ENCODE results near the gene KCNJ12. TPM values are rescaled to one million over a fixed set of nuclear protein-coding genes. Genes with fewer than 3 reads are reported as not detected.
"Not testable (repeated sequence)": the region's sequence is repeated elsewhere in the genome, so short reads cannot be mapped to it uniquely, and the experiment has no call there.

The KCNJ12 gene
- total and polyA plus RNA-seq, 9 donors, result 5.7 to 12.2 (median 9.2) TPM

DNA sequence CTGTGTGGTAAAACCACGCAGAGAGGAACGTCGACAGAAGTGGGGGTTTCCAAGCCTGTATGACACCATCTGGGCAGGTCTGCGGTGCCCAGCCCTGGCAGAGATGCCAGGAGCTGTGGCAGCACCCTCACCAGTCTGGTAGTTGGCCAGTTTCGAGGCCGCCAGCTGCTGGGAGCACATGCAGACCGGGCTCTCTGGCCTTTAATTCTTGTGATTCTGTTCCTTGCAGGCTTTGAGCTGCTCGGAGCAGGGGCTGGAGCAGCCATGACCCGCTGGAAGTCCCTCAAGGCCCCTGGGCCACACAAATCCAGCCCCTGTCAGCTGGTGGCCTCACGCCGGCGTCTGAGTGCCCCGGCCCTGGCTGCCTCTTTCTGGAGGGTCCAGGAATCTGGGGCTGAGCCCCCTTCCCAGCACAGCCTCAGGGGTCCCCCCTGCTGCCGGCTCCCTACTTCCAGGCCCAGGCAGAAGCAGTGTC, 36.1 kb downstream of the KCNJ12 start:
- H3K27me3 ChIP-seq (ENCODE audit: control insufficient read depth, insufficient read depth, low read length); H3K9me3 ChIP-seq (replicated peaks; ENCODE audit: control insufficient read depth, low read depth, low read length); DNase-seq; H3K27ac ChIP-seq (ENCODE audit: low read length); H3K4me3 ChIP-seq (ENCODE audit: low read length); H3K36me3 ChIP-seq (ENCODE audit: control insufficient read depth, insufficient read depth, low read length): not testable (repeated sequence)
- WGBS (ENCODE audit: insufficient coverage), result 65% methylated on average over 6 of the region's 14 CpGs
- H3K4me1 ChIP-seq (ENCODE audit: control insufficient read depth, insufficient read depth, low read length), result peaks cover 21% of the 10 kb centered on the region

DNA sequence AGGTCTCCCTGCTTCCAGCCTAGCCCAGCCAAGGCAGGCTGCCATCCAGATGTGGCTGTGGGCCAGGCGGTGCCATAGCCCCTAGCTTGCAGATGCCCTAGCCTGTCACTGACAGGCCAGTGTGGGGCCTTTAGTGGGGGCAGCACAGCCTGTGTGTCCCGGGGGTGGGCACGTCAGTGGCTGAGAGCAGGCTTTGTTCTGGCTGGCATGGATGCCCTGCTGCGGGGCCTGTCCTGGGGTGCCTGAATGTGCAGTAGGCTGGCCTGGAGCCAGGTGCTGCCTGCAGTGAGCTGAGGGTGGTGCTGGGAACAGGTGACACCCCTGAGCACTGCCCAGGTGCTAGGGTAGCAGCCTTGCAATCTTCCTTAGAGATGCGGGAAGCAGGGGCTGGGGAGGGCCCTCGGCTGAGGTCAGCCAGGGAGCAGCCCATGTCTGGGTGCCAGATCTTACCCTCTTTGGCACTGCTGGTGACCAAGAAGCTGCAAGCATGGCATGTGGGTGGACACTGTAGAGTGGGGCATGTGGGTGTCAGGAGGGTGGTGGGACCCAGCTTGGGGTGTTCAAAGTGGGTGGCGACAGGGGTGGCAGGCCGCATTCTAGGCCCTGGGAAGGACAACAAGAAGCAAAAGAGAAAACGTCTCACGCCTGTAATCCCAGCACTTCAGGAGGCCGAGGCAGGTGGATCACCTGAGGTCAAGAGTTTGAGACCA, 37.6 kb downstream of the KCNJ12 start:
- not testable (repeated sequence) for H3K4me3 ChIP-seq (ENCODE audit: low read length); DNase-seq; H3K36me3 ChIP-seq (ENCODE audit: control insufficient read depth, insufficient read depth, low read length); H3K27me3 ChIP-seq (ENCODE audit: control insufficient read depth, insufficient read depth, low read length); H3K9me3 ChIP-seq (replicated peaks; ENCODE audit: control insufficient read depth, low read depth, low read length); H3K27ac ChIP-seq (ENCODE audit: low read length)
- peaks cover 25% of the 10 kb centered on the region for H3K4me1 ChIP-seq (ENCODE audit: control insufficient read depth, insufficient read depth, low read length)
- no CpG with 5 or more reads among the region's 11 CpGs for WGBS (ENCODE audit: insufficient coverage)

DNA sequence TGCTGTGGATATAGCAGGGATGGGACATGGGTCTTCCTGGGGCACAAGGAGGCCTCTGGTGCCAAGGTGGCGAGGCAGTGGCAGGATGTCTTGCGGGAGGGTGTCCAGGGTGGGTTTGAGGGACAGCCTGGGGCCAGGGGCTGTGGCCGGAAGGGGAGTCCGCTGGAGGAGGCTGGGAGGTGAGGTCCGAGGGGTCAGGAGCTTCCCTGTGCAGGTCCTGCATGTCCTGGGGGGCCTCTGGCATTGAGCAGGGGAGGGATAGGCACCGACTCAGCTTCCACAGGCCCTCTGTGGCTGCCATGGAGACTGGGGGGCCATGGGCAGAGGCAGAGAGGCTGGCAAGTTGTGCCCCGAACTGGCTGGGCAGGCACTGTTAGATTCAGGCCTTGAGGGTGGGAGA, 38.5 kb downstream of the KCNJ12 start:
- H3K4me1 ChIP-seq (ENCODE audit: control insufficient read depth, insufficient read depth, low read length), result peaks cover 20% of the 10 kb centered on the region
- H3K27me3 ChIP-seq (ENCODE audit: control insufficient read depth, insufficient read depth, low read length); H3K36me3 ChIP-seq (ENCODE audit: control insufficient read depth, insufficient read depth, low read length); DNase-seq; H3K4me3 ChIP-seq (ENCODE audit: low read length); H3K27ac ChIP-seq (ENCODE audit: low read length); H3K9me3 ChIP-seq (replicated peaks; ENCODE audit: control insufficient read depth, low read depth, low read length): not testable (repeated sequence)
- 62% methylated on average over 6 of the region's 7 CpGs for WGBS (ENCODE audit: insufficient coverage)

DNA sequence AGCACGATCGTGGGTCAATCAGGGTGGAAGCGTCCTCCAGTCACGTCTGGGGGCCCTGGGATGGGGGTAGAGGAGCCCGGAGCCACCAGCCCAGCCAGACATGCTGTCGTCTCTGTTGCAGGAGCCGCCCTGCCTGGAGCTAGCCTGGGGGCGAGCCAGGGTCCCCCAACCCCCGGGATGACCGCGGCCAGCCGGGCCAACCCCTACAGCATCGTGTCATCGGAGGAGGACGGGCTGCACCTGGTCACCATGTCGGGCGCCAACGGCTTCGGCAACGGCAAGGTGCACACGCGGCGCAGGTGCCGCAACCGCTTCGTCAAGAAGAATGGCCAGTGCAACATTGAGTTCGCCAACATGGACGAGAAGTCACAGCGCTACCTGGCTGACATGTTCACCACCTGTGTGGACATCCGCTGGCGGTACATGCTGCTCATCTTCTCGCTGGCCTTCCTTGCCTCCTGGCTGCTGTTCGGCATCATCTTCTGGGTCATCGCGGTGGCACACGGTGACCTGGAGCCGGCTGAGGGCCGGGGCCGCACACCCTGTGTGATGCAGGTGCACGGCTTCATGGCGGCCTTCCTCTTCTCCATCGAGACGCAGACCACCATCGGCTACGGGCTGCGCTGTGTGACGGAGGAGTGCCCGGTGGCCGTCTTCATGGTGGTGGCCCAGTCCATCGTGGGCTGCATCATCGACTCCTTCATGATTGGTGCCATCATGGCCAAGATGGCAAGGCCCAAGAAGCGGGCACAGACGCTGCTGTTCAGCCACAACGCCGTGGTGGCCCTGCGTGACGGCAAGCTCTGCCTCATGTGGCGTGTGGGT, 39.2 kb downstream of the KCNJ12 start:
- not testable (repeated sequence) for H3K4me3 ChIP-seq (ENCODE audit: low read length); H3K9me3 ChIP-seq (replicated peaks; ENCODE audit: control insufficient read depth, low read depth, low read length); H3K27me3 ChIP-seq (ENCODE audit: control insufficient read depth, insufficient read depth, low read length); H3K27ac ChIP-seq (ENCODE audit: low read length); H3K36me3 ChIP-seq (ENCODE audit: control insufficient read depth, insufficient read depth, low read length); DNase-seq
- peaks cover 17% of the 10 kb centered on the region for H3K4me1 ChIP-seq (ENCODE audit: control insufficient read depth, insufficient read depth, low read length)
- WGBS (ENCODE audit: insufficient coverage), result 86% methylated on average over 39 of the region's 58 CpGs

DNA sequence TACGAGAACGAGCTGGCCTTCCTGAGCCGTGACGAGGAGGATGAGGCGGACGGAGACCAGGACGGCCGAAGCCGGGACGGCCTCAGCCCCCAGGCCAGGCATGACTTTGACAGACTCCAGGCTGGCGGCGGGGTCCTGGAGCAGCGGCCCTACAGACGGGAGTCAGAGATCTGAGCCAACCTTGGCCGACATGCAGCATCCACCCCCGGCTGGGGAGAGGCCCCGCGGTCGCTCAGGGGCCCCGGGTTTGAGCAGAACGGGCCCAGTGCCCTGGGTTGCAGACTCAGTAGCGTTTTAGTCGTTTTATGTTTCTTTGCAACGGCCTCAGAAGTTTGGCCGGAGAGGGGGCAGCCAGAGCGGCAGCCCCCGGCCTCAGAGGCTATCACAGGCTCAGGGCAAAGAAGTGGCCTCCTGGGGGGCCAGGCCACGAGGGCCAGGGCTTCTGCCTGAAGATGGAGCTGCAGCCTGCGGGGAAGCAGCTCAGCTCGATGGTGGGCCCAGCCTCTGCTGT, 40.4 kb downstream of the KCNJ12 start:
- H3K4me1 ChIP-seq (ENCODE audit: control insufficient read depth, insufficient read depth, low read length), result peaks cover 21% of the 10 kb centered on the region
- not testable (repeated sequence) for H3K27me3 ChIP-seq (ENCODE audit: control insufficient read depth, insufficient read depth, low read length); H3K27ac ChIP-seq (ENCODE audit: low read length); DNase-seq; H3K36me3 ChIP-seq (ENCODE audit: control insufficient read depth, insufficient read depth, low read length); H3K9me3 ChIP-seq (replicated peaks; ENCODE audit: control insufficient read depth, low read depth, low read length); H3K4me3 ChIP-seq (ENCODE audit: low read length)
- 68% methylated on average over 22 of the region's 30 CpGs for WGBS (ENCODE audit: insufficient coverage)

DNA sequence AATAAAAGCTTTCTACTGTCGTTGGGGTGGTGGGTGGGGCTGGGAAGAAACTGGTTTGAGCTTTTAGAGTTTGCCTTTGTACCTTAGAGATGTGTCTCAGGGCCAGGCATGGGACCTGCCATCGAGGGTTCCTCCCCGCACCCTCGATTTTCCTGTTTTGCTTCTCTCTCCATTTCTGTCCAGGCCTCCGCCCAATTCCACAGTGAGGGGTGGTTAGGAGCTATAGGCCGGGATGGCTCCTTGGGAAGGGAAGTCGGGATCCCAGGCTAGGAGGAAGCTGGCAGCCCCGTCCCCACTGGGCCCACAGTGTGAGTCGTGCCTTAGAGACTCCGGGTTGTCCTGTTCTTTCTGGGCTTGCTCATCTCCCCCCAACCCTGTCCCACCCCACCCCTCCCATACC, 41.2 kb downstream of the KCNJ12 start:
- H3K27me3 ChIP-seq (ENCODE audit: control insufficient read depth, insufficient read depth, low read length); H3K9me3 ChIP-seq (replicated peaks; ENCODE audit: control insufficient read depth, low read depth, low read length); H3K4me3 ChIP-seq (ENCODE audit: low read length); DNase-seq; H3K36me3 ChIP-seq (ENCODE audit: control insufficient read depth, insufficient read depth, low read length); H3K27ac ChIP-seq (ENCODE audit: low read length): not testable (repeated sequence)
- peaks cover 26% of the 10 kb centered on the region for H3K4me1 ChIP-seq (ENCODE audit: control insufficient read depth, insufficient read depth, low read length)
- 60% methylated on average over 3 of the region's 10 CpGs for WGBS (ENCODE audit: insufficient coverage)

DNA sequence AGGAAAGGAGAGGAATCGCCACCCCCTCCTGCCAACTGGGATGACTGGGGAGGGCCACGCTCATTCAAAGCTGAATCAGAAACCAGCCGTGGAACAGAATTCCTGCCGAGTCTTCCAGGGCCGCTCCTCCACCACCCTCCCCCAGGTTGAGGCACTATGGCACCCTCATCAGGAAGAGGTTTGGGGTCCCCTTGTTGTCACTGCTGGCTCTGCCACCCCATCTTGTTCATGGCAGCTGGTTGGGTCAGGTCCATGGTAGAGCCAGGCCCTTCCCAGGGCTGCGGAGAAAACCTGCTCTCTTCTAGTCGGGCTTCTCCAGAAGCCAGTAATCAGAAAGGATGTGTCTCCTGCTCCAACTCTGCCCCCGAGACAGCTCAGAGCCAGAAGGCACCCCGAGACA, 41.8 kb downstream of the KCNJ12 start:
- H3K36me3 ChIP-seq (ENCODE audit: control insufficient read depth, insufficient read depth, low read length), result peaks cover 3% of the 10 kb centered on the region
- H3K27me3 ChIP-seq (ENCODE audit: control insufficient read depth, insufficient read depth, low read length), result no peaks in the 10 kb centered on the region
- 79% methylated on average over 7 of the region's 9 CpGs for WGBS (ENCODE audit: insufficient coverage)
- H3K27ac ChIP-seq (ENCODE audit: low read length), result no peak overlapping the region
- H3K9me3 ChIP-seq (replicated peaks; ENCODE audit: control insufficient read depth, low read depth, low read length), result no peaks in the 10 kb centered on the region
- peaks cover 28% of the 10 kb centered on the region for H3K4me1 ChIP-seq (ENCODE audit: control insufficient read depth, insufficient read depth, low read length)
- DNase-seq, result no peak
- H3K4me3 ChIP-seq (ENCODE audit: low read length), result no peak overlapping the region

DNA sequence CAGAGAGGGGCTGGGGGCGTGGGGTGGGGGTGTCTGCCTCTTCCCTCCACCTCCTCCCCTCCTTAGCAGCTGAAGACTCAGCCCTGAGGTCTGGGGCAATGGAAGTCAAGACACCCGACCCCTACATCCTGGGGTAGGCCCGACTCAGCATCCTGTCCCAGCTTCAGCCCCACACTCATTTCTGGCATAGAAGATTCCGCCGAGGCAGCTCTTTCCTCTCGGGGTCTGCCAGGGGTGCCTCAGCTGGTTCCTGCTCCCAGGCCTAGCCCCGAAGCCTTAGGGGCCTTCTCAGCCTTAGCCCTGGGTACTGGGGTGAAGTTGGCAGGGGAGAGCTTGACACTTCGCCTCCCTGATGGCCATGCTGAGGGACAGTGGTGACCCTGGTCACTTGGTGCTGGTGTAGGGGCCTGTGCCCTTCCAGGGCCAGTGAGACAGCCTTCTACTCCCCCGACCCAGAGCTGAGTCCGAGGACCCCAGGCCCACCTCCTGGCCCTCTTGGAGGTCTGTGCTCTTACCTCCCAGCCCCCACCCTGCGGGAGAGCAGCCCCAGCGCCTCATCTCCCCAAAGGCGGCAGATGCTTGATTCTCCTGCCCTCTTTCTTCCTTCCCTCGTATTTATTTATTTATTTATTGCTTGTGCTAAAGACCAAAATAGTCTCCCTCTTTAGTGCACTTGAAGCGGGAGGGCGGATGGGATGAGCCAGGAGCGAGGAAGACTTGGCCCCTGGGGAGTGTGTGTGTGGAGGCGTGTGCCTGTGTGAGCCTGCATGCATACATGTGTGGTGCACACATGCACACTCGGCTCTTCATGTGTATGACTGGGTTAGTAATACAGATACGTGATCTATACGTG, 42.5 kb downstream of the KCNJ12 start:
- no peak for DNase-seq
- H3K36me3 ChIP-seq (ENCODE audit: control insufficient read depth, insufficient read depth, low read length), result peaks cover 3% of the 10 kb centered on the region
- peaks cover 30% of the 10 kb centered on the region for H3K4me1 ChIP-seq (ENCODE audit: control insufficient read depth, insufficient read depth, low read length)
- no peaks in the 10 kb centered on the region for H3K9me3 ChIP-seq (replicated peaks; ENCODE audit: control insufficient read depth, low read depth, low read length)
- no peak overlapping the region for H3K4me3 ChIP-seq (ENCODE audit: low read length)
- WGBS (ENCODE audit: insufficient coverage), result 56% methylated on average over 12 of the region's 21 CpGs
- no peaks in the 10 kb centered on the region for H3K27me3 ChIP-seq (ENCODE audit: control insufficient read depth, insufficient read depth, low read length)
- H3K27ac ChIP-seq (ENCODE audit: low read length), result no peak overlapping the region

DNA sequence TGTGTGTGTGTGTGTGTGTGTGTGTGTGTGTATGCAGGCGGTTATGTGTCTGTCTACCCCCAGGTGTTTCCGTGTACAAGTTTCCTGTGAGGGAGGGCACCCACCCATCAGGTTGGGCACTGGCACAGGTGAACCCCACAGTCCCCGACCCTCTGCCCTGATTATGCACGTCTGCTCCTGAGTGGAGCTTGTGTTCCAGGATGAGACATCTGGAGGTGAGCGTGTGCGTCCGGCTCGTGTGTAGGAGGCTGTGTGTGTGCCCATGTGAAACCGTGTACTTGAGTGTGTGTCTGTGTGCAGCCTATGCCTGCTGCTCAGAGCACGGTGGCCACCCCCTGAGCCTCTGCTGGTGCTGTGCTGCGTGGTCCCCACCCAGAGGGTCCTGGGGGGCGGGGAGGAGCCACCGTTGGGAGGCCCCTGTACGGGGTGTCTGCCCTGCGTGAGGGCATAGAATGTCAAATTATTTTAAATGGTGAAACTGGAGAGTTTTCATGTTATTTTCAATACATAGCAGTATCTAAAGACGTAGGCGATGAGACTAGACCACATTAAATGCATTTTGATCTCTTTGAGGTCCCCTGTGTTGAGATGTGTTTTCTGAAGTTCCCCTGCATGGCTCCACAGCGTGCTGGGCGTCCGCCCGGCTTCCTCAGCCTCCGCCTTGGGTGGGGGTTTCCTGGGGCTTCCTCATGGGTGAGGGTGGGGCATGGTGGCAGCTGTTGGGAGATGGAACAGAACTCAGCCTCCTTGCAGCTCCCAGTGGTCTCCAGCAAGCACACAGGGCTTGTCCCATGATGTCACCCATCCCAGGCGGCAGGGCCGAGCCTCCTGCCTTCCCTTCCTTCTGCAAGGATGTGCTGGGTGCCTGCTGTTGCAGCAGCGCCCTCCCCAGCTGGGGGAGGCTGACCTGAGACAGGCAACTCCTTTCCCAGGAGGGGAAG, 43.4 kb downstream of the KCNJ12 start:
- DNase-seq, result no peak
- Histone ChIP-seq H3K9me3 (replicated peaks; ENCODE audit: control insufficient read depth, low read depth, low read length) (no peaks in the 10 kb centered on the region), H3K36me3 (ENCODE audit: control insufficient read depth, insufficient read depth, low read length) (peaks cover 3% of the 10 kb centered on the region), H3K27me3 (ENCODE audit: control insufficient read depth, insufficient read depth, low read length) (no peaks in the 10 kb centered on the region), H3K4me1 (ENCODE audit: control insufficient read depth, insufficient read depth, low read length) (peaks cover 30% of the 10 kb centered on the region), H3K4me3 (ENCODE audit: low read length) (no peak overlapping the region), H3K27ac (ENCODE audit: low read length) (no peak overlapping the region)
- 64% methylated on average over 14 of the region's 25 CpGs for WGBS (ENCODE audit: insufficient coverage)
